Bronchial epithelial cell (primary cell): ENCODE measurements around the gene GLTPD2. TPM values are rescaled to one million over a fixed set of nuclear protein-coding genes. Genes with fewer than 3 reads are reported as not detected.

Source experiments
- DNase-seq: peaks from one replicate; pipeline ENCODE4 v3.0.0-alpha.2; 2010; ENCODE audit warnings: low read depth
- FAIRE-seq: peaks from 2 replicates; lab custom pipeline; 2011; peaks lifted over from hg19 to GRCh38; lab: Jason Lieb, UNC
- H3K27me3 ChIP-seq: 2 replicates; pipeline ENCODE4 v1.5.1; 2011; ENCODE audit warnings: low read length; ENCODE audit not compliant: control insufficient read depth, insufficient read depth
- H3K36me3 ChIP-seq: 2 replicates; pipeline ENCODE4 v1.5.1; 2011; ENCODE audit warnings: low read length; ENCODE audit not compliant: control insufficient read depth, insufficient read depth
- H3K4me3 ChIP-seq: 2 replicates; pipeline ENCODE4 v1.5.1; 2011; ENCODE audit warnings: mild to moderate bottlenecking, low read depth, low read length, control low read depth
- CTCF ChIP-seq: IDR thresholded peaks from 2 replicates; pipeline ENCODE4 v1.5.1; 2011; ENCODE audit warnings: mild to moderate bottlenecking, moderate library complexity, low read length, control low read depth, inconsistent platforms; ENCODE audit not compliant: insufficient read depth, severe bottlenecking
- total RNA-seq: library from RNA; depleted of rRNA; stranded (reverse); fragments of >200 nt; gene quantifications from 2 replicates; pipeline ENCODE4 v1.2.1, GENCODE V29; 2014

GLTPD2 gene
- total RNA-seq, 1 donor from 2014 or later: not detected

- no peak for TF ChIP-seq CTCF
- DNase-seq: no peak
- H3K27me3 ChIP-seq: peaks cover 9% of the 10 kb centered on the region
- H3K36me3 ChIP-seq: no peaks in the 10 kb centered on the region
- no peak overlapping the region for H3K4me3 ChIP-seq
- FAIRE-seq: no peak
Measured at GRCh38 chr17:4747847-4748246, 40.9 kb upstream of the GLTPD2 start.

- no peak for TF ChIP-seq CTCF
- H3K27me3 ChIP-seq: peaks cover 9% of the 10 kb centered on the region
Measured at GRCh38 chr17:4748686-4749085, 40.1 kb upstream of the GLTPD2 start.

GRCh38 chr17:4750606-4751005 lies 38.2 kb upstream of the GLTPD2 start:
- no peaks in the 10 kb centered on the region for H3K36me3 ChIP-seq
- DNase-seq (no peak), FAIRE-seq (no peak)
- H3K4me3 ChIP-seq: no peak overlapping the region
- H3K27me3 ChIP-seq: peaks cover 6% of the 10 kb centered on the region
- no peak for TF ChIP-seq CTCF

More at GRCh38 chr17:4748686-4749085, 40.1 kb upstream of the GLTPD2 start:
- FAIRE-seq: no peak
- no peaks in the 10 kb centered on the region for H3K36me3 ChIP-seq
- no peak overlapping the region for H3K4me3 ChIP-seq
- DNase-seq: no peak

- FAIRE-seq (no peak), DNase-seq (no peak)
- no peak for TF ChIP-seq CTCF
Measured at GRCh38 chr17:4751932-4752331, 36.8 kb upstream of the GLTPD2 start.

GRCh38 chr17:4753392-4753791 lies 35.4 kb upstream of the GLTPD2 start:
- TF ChIP-seq CTCF: no peak
- Histone ChIP-seq H3K4me3 (no peak overlapping the region), H3K36me3 (no peaks in the 10 kb centered on the region), H3K27me3 (peaks cover 4% of the 10 kb centered on the region)
- DNase-seq: no peak
- no peak for FAIRE-seq

More at GRCh38 chr17:4751932-4752331, 36.8 kb upstream of the GLTPD2 start:
- H3K4me3 ChIP-seq: no peak overlapping the region
- H3K27me3 ChIP-seq: peaks cover 4% of the 10 kb centered on the region
- no peaks in the 10 kb centered on the region for H3K36me3 ChIP-seq

GRCh38 chr17:4759776-4760236 lies 29.0 kb upstream of the GLTPD2 start:
- no peak for FAIRE-seq
- Histone ChIP-seq H3K27me3 (peaks cover 2% of the 10 kb centered on the region), H3K4me3 (no peak overlapping the region), H3K36me3 (no peaks in the 10 kb centered on the region)
- DNase-seq: no peak
- no peak for TF ChIP-seq CTCF
